GM18508 (cell line): ENCODE data around the gene RAB3C.
"Not testable (repeated sequence)": the region's sequence is repeated elsewhere in the genome, so short reads cannot be mapped to it uniquely, and the experiment has no call there.

ENCODE experiments used
- ATAC-seq: cut with Tn5 transposase; IDR thresholded peaks from one replicate; pipeline ENCODE4 v1.9.1; 2021; ENCODE audit warnings: moderate number of reproducible peaks; ENCODE audit not compliant: insufficient read depth, unreplicated experiment

RAB3C gene

DNA sequence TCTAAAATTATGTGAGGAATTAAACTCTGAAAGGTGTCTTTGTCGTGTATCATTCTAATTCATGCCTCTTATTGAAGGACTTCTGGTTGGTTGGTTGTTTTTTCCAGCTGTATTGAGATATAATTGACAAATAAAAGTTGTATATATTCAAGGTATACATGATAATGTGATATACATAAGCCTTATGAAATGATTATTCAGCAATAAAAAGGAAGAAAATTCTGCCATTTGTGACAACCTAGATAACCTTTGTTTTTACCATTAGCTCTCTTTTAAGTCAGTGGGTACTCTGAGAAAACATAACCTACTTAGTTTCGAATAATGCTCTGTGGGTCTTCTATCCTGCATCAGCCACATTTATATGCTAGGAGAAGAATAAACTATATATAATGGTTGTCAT is 89.6 kb downstream of the RAB3C start:
- no peak for ATAC-seq

GRCh38 chr5:58674070-58674469 is 91.2 kb downstream of the RAB3C start:
- ATAC-seq: no peak

DNA sequence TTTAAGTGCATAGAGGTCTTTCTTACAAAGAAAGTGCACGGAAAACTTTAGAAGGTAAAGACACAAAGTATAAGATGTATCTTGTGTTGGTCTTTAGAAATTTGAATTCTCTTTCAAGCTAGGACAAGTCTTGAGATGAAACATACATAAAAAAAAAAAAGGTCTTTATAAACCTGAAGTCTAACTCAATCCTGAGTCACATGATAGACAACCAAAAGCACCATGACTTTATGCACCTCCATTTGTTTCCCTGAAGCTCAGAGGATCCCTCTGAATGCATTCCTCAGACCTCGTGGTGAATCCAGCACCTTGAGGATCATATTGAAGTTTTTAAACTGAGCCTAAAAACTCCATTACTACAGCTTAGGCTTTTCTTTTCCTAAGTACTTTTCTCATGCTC is 91.8 kb downstream of the RAB3C start:
- ATAC-seq: no peak

DNA sequence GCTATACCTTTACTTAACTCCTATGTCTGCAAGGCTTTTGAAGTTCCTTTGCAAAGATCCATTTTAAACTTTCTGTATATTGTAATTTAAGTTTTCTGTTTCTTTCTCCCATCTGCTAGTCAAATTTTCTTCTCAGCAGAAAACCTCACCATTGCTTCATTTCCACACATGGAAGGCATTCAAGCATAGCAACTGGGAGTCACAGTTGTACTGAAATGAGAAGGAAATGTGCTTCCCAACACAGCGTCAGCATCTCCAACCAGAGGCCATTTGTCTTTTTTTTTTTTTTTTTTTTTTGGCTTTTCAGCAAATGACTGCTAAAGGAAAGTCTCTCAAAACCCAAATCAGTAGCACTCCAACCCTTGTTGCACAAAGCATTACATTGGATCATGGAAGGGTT is 92.5 kb downstream of the RAB3C start:
- ATAC-seq: no peak

DNA sequence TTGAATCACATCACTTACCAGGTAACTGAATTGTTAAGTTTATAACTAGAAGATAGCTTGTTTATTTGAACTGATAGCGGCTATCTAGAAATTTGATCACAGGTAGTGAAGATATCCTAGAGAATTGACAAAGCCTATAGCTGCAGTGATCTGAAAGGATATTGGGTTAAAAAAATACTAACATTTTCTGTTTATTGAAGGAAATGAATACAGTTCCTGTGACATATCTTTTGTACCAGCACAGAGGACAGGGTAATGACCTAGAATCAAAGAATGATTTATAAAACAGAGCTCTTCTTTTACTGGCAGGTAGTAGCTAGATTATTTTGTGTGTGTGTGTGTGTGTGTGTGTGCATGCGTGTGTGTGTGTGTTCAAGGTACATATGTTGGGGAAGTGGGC is 94.8 kb downstream of the RAB3C start:
- no peak for ATAC-seq

GRCh38 chr5:58680503-58680902 is 97.6 kb downstream of the RAB3C start:
- no peak for ATAC-seq

- ATAC-seq: no peak
Measured at GRCh38 chr5:58681943-58682342, 99.1 kb downstream of the RAB3C start.

GRCh38 chr5:58683567-58683966 is 100.7 kb downstream of the RAB3C start:
- ATAC-seq: no peak

GRCh38 chr5:58687079-58687478 is 104.2 kb downstream of the RAB3C start:
- ATAC-seq: no peak

- no peak for ATAC-seq
Measured at GRCh38 chr5:58687595-58687994, 104.7 kb downstream of the RAB3C start.

DNA sequence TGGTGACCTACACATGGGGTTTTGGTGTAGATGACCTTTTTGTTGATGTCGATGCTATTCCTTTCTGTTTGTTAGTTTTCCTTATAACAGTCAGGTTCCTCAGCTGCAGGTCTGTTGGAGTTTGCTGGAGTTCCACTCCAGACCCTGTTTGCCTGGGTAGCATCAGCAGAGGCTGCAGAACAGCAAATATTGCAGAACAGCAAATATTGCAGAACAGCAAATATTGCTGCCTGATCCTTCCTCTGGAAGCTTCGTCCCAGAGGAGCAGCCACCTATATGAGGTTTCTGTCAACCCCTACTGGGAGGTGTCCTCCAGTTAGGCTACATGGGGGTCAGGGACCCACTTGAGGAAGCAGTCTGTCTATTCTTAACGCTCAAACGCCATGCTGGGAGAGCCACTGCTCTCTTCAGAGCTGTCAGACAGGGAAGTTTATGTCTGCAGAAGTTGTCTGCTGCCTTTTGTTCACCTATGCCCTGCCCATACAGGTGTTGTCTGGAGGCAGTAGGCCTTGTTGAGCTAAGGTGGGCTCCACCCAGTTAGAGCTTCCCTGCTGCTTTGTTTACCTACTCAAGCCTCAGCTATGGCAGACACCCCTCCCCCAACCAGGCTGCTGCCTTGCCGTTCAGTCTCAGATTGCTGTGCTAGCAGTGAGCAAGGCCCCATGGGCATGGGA is 116.3 kb downstream of the RAB3C start:
- ATAC-seq: not testable (repeated sequence)

DNA sequence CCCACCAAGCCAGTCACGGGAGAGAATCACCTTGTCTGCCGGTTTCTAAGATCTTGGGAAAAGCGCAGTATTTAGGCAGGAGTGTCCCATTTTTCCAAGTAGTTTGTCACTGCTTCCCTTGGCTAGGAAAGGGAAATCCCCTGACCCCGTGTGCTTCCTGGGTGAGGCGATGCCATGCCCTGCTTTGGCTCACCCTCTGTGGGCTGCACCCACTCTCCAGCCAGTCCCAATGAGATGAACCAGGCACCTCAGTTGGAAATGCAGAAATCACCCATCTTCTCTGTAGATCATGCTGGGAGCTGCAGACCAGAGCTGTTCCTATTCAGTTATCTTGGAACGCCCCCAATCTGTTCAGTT is 116.9 kb downstream of the RAB3C start:
- no peak for ATAC-seq

- ATAC-seq: no peak
Measured at GRCh38 chr5:58703925-58704555, 121.2 kb downstream of the RAB3C start.

DNA sequence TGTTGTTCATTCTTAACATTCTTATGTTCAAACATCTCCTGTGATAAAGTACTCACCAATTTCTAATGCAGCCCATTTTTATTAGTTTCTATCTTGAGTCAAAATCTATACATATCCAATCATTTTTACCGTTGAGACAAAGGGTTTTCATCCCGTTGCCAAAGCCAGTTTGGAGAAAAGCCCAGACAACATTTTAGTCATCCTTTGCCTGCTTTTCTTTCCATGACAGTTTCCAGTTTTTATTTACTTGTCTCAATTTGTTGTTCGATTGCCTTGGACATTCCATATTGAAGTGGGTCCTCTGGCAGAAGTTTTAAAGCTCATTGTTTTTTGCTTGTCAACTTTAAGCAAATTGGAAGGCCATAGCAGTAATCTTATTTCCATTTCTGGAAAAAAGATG is 123.9 kb downstream of the RAB3C start:
- ATAC-seq: no peak

- no peak for ATAC-seq
Measured at GRCh38 chr5:58708456-58708855, 125.6 kb downstream of the RAB3C start.

- not testable (repeated sequence) for ATAC-seq
Measured at GRCh38 chr5:58710425-58710824, 127.5 kb downstream of the RAB3C start.

GRCh38 chr5:58710871-58711270 is 128.0 kb downstream of the RAB3C start:
- ATAC-seq: no peak

- no peak for ATAC-seq
Measured at GRCh38 chr5:58711965-58712364, 129.1 kb downstream of the RAB3C start.

GRCh38 chr5:58714046-58714445 is 131.2 kb downstream of the RAB3C start:
- no peak for ATAC-seq

- no peak for ATAC-seq
Measured at GRCh38 chr5:58715997-58716656, 133.3 kb downstream of the RAB3C start.

- no peak for ATAC-seq
Measured at GRCh38 chr5:58716713-58717112, 133.8 kb downstream of the RAB3C start.
